Fibroblast of lung (primary cell): Measurements from ENCODE around the gene WWC1. TPM values are rescaled to one million over a fixed set of nuclear protein-coding genes. Genes with fewer than 3 reads are reported as not detected.
A peak's percentile ranks its signal among the peaks of the same experiment; 100 is the strongest.

Experiments
- DNase-seq, 2 donors: peaks; one replicate each; pipeline versions ENCODE4 v3.0.0 to v3.0.0-alpha.2; 2010; ENCODE audit warnings: low read depth in 2 of 2
- H2AFZ ChIP-seq: 2 replicates; pipeline ENCODE4 v1.5.1; 2012; ENCODE audit warnings: low read length, control low read depth, inconsistent platforms
- H3K27ac ChIP-seq: 2 replicates; pipeline ENCODE4 v1.5.1; 2011; ENCODE audit warnings: low read length, control low read depth; ENCODE audit not compliant: insufficient read depth
- H3K27me3 ChIP-seq: 2 replicates; pipeline ENCODE4 v1.5.1; 2011; ENCODE audit warnings: mild to moderate bottlenecking, low read length; ENCODE audit not compliant: control insufficient read depth, insufficient read depth
- H3K36me3 ChIP-seq: 2 replicates; pipeline ENCODE4 v1.5.1; 2011; ENCODE audit warnings: low read length; ENCODE audit not compliant: control insufficient read depth, insufficient read depth
- H3K4me1 ChIP-seq: 2 replicates; pipeline ENCODE4 v1.5.1; 2011; ENCODE audit warnings: low read length; ENCODE audit not compliant: control insufficient read depth, insufficient read depth; ENCODE audit errors: extremely low read depth
- H3K4me2 ChIP-seq: 2 replicates; pipeline ENCODE4 v1.5.1; 2011; ENCODE audit warnings: low read length, control low read depth; ENCODE audit not compliant: insufficient read depth; ENCODE audit errors: extremely low read depth
- H3K4me3 ChIP-seq, 4 experiments: fragments of 200-600 bp in 1 of 4; sonication (generic) in 1 of 4; replicated peaks in 1 of 4; 2 replicates each; pipeline ENCODE4 v1.5.1; 2011 to 2016; ENCODE audit warnings: low read length in 4 of 4, low read depth in 3 of 4, mild to moderate bottlenecking in 3 of 4, control low read depth in 2 of 4, inconsistent platforms in 1 of 4, mixed read lengths in 1 of 4; ENCODE audit not compliant: insufficient read depth in 1 of 4; ENCODE audit errors: control extremely low read depth in 1 of 4
- H3K79me2 ChIP-seq: 2 replicates; pipeline ENCODE4 v1.5.1; 2012; ENCODE audit warnings: mild to moderate bottlenecking, low read length, inconsistent platforms; ENCODE audit not compliant: control insufficient read depth, insufficient read depth
- H3K9ac ChIP-seq: 2 replicates; pipeline ENCODE4 v1.5.1; 2011; ENCODE audit warnings: mild to moderate bottlenecking, low read length, control low read depth; ENCODE audit not compliant: insufficient read depth
- H3K9me3 ChIP-seq: 2 replicates; pipeline ENCODE4 v1.5.1; 2012; ENCODE audit warnings: low read depth, low read length; ENCODE audit not compliant: control insufficient read depth, insufficient read depth
- H4K20me1 ChIP-seq: 2 replicates; pipeline ENCODE4 v1.5.1; 2011; ENCODE audit warnings: low read length; ENCODE audit not compliant: control insufficient read depth, insufficient read depth; ENCODE audit errors: extremely low read depth
- CTCF ChIP-seq, 2 donors: IDR thresholded peaks in 1 of 2; conservative IDR thresholded peaks in 1 of 2; 1 replicate in 1 of 2; 2 replicates in 1 of 2; pipeline ENCODE4 v1.5.1; 2011 to 2012; ENCODE audit warnings: low read length in 2 of 2, control low read depth in 1 of 2, inconsistent platforms in 1 of 2, low read depth in 1 of 2, mild to moderate bottlenecking in 1 of 2
- EZH2 ChIP-seq: IDR thresholded peaks from 2 replicates; pipeline ENCODE4 v1.5.1; 2012; ENCODE audit warnings: low read length, control low read depth, mild to moderate bottlenecking; ENCODE audit errors: missing control alignments
- polyA plus RNA-seq, 2 donors: library from polyadenylated mRNA; depleted of rRNA in 1 of 2; stranded (reverse) in 1 of 2; unstranded in 1 of 2; fragments of >200 nt; gene quantifications; 2 replicates each; pipeline ENCODE4 v1.2.1, GENCODE V29; 2011 to 2012; ENCODE audit warnings: missing spikeins in 1 of 2
- total RNA-seq: library from RNA; depleted of rRNA; stranded (reverse); fragments of >200 nt; gene quantifications from 2 replicates; pipeline ENCODE4 v1.2.1, GENCODE V29; 2014

The WWC1 gene
- total and polyA plus RNA-seq, 2 donors (not counting 1 experiment from before 2014, with no cell fraction given) = 2.5 to 3.2 TPM

- H4K20me1 ChIP-seq = no peaks in the 10 kb centered on the region
- TF ChIP-seq CTCF (conservative IDR thresholded peaks at IDR 0.05 in 1 of 2, IDR thresholded peaks at IDR 0.05 in 1 of 2; ENCODE audit: low read depth in 1 of 2, low read length in 2 of 2) = no peak
- TF ChIP-seq EZH2 = no peak
- peak overlapping the region; percentile 54 for H3K4me2 ChIP-seq
- peaks cover 32% of the 10 kb centered on the region for H3K4me1 ChIP-seq
- no peaks in the 10 kb centered on the region for H3K79me2 ChIP-seq
- H3K9ac ChIP-seq = no peak overlapping the region
- H3K27ac ChIP-seq = peak overlapping the region; percentile 92
- no peaks in the 10 kb centered on the region for H3K9me3 ChIP-seq
- DNase-seq = no peak
- no peak overlapping the region for H2AFZ ChIP-seq
- no peak overlapping the region for H3K4me3 ChIP-seq
- no peaks in the 10 kb centered on the region for H3K36me3 ChIP-seq
- H3K27me3 ChIP-seq = no peaks in the 10 kb centered on the region
These were observed 25.7 kb downstream of the WWC1 start for GRCh38 chr5:168317096-168317520.

GRCh38 chr5:168317521-168318147 lies 26.2 kb downstream of the WWC1 start:
- H3K9ac ChIP-seq = no peak overlapping the region
- H3K79me2 ChIP-seq = no peaks in the 10 kb centered on the region
- no peak for TF ChIP-seq CTCF (conservative IDR thresholded peaks at IDR 0.05 in 1 of 2, IDR thresholded peaks at IDR 0.05 in 1 of 2; ENCODE audit: low read depth in 1 of 2, low read length in 2 of 2)
- no peak for TF ChIP-seq EZH2

GRCh38 chr5:168318240-168318639 lies 26.8 kb downstream of the WWC1 start:
- Histone ChIP-seq H3K79me2 (no peaks in the 10 kb centered on the region), H3K9ac (no peak overlapping the region), H3K27me3 (no peaks in the 10 kb centered on the region), H3K4me1 (peaks cover 32% of the 10 kb centered on the region), H3K36me3 (no peaks in the 10 kb centered on the region), H3K4me2 (no peak overlapping the region), H2AFZ (no peak overlapping the region), H3K27ac (peak overlapping the region; percentile 92), H4K20me1 (no peaks in the 10 kb centered on the region), H3K9me3 (no peaks in the 10 kb centered on the region), H3K4me3 (no peak overlapping the region)
- no peak for TF ChIP-seq EZH2
- TF ChIP-seq CTCF (conservative IDR thresholded peaks at IDR 0.05 in 1 of 2, IDR thresholded peaks at IDR 0.05 in 1 of 2; ENCODE audit: low read depth in 1 of 2, low read length in 2 of 2) = no peak
- DNase-seq = peak in 1 of 2 donors; percentile 42

More at GRCh38 chr5:168317521-168318147, 26.2 kb downstream of the WWC1 start:
- Histone ChIP-seq H3K4me3 (no peak overlapping the region), H3K36me3 (no peaks in the 10 kb centered on the region), H2AFZ (no peak overlapping the region), H3K4me2 (peak overlapping the region; percentile 54), H4K20me1 (no peaks in the 10 kb centered on the region), H3K9me3 (no peaks in the 10 kb centered on the region), H3K4me1 (peaks cover 32% of the 10 kb centered on the region), H3K27ac (peak overlapping the region; percentile 92), H3K27me3 (no peaks in the 10 kb centered on the region)
- DNase-seq = peak; percentile 98
